ENCODE measurements around the gene KCTD3.

DNA sequence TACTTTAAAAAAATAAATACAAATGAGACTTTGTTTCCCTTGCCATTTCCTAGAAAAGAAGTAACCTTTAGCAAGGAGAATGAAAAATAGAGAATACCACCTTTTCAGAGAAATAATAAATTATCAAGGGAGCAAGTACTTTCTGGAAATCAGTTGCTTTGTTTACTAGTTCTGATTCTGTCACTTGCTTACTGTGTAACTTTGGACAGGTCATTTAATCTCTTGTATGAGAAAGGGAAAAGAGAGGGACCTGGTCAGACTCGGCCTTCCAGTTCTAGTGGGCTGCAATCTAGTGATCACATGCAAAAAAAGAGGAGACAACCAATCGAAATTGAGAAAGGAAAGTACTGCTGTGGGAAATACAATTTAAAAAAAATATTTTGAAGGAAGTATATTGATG, 34.2 kb downstream of the KCTD3 start:
- TF ChIP-seq, protein P1, sequence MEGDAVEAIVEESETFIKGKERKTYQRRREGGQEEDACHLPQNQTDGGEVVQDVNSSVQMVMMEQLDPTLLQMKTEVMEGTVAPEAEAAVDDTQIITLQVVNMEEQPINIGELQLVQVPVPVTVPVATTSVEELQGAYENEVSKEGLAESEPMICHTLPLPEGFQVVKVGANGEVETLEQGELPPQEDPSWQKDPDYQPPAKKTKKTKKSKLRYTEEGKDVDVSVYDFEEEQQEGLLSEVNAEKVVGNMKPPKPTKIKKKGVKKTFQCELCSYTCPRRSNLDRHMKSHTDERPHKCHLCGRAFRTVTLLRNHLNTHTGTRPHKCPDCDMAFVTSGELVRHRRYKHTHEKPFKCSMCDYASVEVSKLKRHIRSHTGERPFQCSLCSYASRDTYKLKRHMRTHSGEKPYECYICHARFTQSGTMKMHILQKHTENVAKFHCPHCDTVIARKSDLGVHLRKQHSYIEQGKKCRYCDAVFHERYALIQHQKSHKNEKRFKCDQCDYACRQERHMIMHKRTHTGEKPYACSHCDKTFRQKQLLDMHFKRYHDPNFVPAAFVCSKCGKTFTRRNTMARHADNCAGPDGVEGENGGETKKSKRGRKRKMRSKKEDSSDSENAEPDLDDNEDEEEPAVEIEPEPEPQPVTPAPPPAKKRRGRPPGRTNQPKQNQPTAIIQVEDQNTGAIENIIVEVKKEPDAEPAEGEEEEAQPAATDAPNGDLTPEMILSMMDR (IDR thresholded peaks at IDR 0.05; ENCODE audit: insufficient read depth, low read length) = no peak
- TF ChIP-seq, protein P2, sequence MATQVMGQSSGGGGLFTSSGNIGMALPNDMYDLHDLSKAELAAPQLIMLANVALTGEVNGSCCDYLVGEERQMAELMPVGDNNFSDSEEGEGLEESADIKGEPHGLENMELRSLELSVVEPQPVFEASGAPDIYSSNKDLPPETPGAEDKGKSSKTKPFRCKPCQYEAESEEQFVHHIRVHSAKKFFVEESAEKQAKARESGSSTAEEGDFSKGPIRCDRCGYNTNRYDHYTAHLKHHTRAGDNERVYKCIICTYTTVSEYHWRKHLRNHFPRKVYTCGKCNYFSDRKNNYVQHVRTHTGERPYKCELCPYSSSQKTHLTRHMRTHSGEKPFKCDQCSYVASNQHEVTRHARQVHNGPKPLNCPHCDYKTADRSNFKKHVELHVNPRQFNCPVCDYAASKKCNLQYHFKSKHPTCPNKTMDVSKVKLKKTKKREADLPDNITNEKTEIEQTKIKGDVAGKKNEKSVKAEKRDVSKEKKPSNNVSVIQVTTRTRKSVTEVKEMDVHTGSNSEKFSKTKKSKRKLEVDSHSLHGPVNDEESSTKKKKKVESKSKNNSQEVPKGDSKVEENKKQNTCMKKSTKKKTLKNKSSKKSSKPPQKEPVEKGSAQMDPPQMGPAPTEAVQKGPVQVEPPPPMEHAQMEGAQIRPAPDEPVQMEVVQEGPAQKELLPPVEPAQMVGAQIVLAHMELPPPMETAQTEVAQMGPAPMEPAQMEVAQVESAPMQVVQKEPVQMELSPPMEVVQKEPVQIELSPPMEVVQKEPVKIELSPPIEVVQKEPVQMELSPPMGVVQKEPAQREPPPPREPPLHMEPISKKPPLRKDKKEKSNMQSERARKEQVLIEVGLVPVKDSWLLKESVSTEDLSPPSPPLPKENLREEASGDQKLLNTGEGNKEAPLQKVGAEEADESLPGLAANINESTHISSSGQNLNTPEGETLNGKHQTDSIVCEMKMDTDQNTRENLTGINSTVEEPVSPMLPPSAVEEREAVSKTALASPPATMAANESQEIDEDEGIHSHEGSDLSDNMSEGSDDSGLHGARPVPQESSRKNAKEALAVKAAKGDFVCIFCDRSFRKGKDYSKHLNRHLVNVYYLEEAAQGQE (IDR thresholded peaks at IDR 0.05; ENCODE audit: insufficient replicate concordance, low read depth) = no peak
- no peak for TF ChIP-seq GABPA (IDR thresholded peaks at IDR 0.05; ENCODE audit: low read depth)
- no peak for TF ChIP-seq POLR2AphosphoS5 (IDR thresholded peaks at IDR 0.05; ENCODE audit: low read depth)
- no peak for TF ChIP-seq SPI1 (IDR thresholded peaks at IDR 0.05; ENCODE audit: borderline replicate concordance, low read depth)

Measured in HL-60 (cell line).